GM12878 (cell line): ENCODE data around the gene CXXC1. TPM values are rescaled to one million over a fixed set of nuclear protein-coding genes. Genes with fewer than 3 reads are reported as not detected.

Source experiments
- BACH1 ChIP-seq: fragments of 450-650 bp; IDR thresholded peaks from 2 replicates; pipeline ENCODE4 v1.6.1; 2017; ENCODE audit warnings: mild to moderate bottlenecking, borderline replicate concordance
- BCL3 ChIP-seq: IDR thresholded peaks from 2 replicates; pipeline ENCODE4 v1.6.1; 2011; ENCODE audit warnings: borderline replicate concordance, low read depth, mild to moderate bottlenecking, moderate library complexity, low read length; ENCODE audit not compliant: insufficient read depth, poor library complexity, severe bottlenecking
- BHLHE40 ChIP-seq, 2 experiments: fragments of 450-650 bp in 1 of 2; IDR thresholded peaks; 2 replicates each; pipeline ENCODE4 v1.6.1; 2011 to 2017; ENCODE audit warnings: low read depth in 2 of 2, borderline replicate concordance in 1 of 2, improper control_type of control experiment in 1 of 2, low read length in 1 of 2, mild to moderate bottlenecking in 1 of 2
- DPF2 ChIP-seq: fragments of 450-650 bp; IDR thresholded peaks from 2 replicates; pipeline ENCODE4 v1.6.1; 2017; ENCODE audit warnings: mild to moderate bottlenecking
- KAT2A ChIP-seq: conservative IDR thresholded peaks from 2 replicates; pipeline ENCODE4 v1.6.1; 2011; ENCODE audit warnings: low read depth, low read length; ENCODE audit not compliant: control insufficient read depth
- MYB ChIP-seq: fragments of 150-350 bp; IDR thresholded peaks from 2 replicates; pipeline ENCODE4 v1.6.1; 2014; ENCODE audit warnings: mild to moderate bottlenecking, low read depth, low read length, borderline replicate concordance
- PRDM15 ChIP-seq: fragments of 450-650 bp; formaldehyde crosslinking; IDR thresholded peaks from 2 replicates; pipeline ENCODE4 v1.4.0; 2020; ENCODE audit warnings: mild to moderate bottlenecking, moderate library complexity
- RELB ChIP-seq: fragments of 450-650 bp; IDR thresholded peaks from 2 replicates; pipeline ENCODE4 v1.6.1; 2017; ENCODE audit warnings: low read depth, mild to moderate bottlenecking, moderate library complexity
- SIN3A ChIP-seq: IDR thresholded peaks from 2 replicates; pipeline ENCODE4 v1.6.1; 2012; ENCODE audit warnings: low read depth, low read length, improper control_type of control experiment
- SREBF1 ChIP-seq: IDR thresholded peaks from 2 replicates; pipeline ENCODE4 v1.6.1; 2012; ENCODE audit warnings: mild to moderate bottlenecking, low read length
- TBL1XR1 ChIP-seq: IDR thresholded peaks from 2 replicates; pipeline ENCODE4 v1.6.1; 2012; ENCODE audit warnings: low read depth, low read length, improper control_type of control experiment
- ZNF207 ChIP-seq: fragments of 450-650 bp; IDR thresholded peaks from 2 replicates; pipeline ENCODE4 v1.6.1; 2014; ENCODE audit warnings: antibody characterized with exemption, mild to moderate bottlenecking, borderline replicate concordance
- ZNF384 ChIP-seq: IDR thresholded peaks from 2 replicates; pipeline ENCODE4 v1.6.1; 2012; ENCODE audit warnings: low read depth, mild to moderate bottlenecking, low read length, improper control_type of control experiment, borderline replicate concordance
- polyA plus RNA-seq, 11 experiments: library from polyadenylated mRNA; depleted of rRNA in 4 of 11; unstranded in 6 of 11; stranded (reverse) in 5 of 11; fragments of >200 nt; fragmentation: Nextera tagmentation in 4 of 11; fragmentation: Illumina TruSeq in 1 of 11; extraction: Ambion mirVana in 4 of 11; extraction: Trizol in 1 of 11; gene quantifications; 1 replicate in 1 of 11; 2 replicates in 10 of 11; pipeline versions ENCODE4 v1.2.1 to v1.2.3, GENCODE V29; 2011 to 2016; ENCODE audit warnings: inconsistent platforms in 2 of 11, missing spikeins in 2 of 11, low read depth in 1 of 11
- total RNA-seq, 4 experiments: library from RNA; depleted of rRNA in 3 of 4; stranded (reverse); fragments of >200 nt in 3 of 4; fragmentation: Illumina TruSeq in 1 of 4; extraction: Trizol in 1 of 4; gene quantifications; 2 replicates each; pipeline versions ENCODE4 v1.2.1 to v1.2.3, GENCODE V29; 2013 to 2021
- TF ChIP-seq, protein P1 (sequence below): fragments of 450-650 bp; IDR thresholded peaks from 2 replicates; pipeline ENCODE4 v1.6.1; 2017; ENCODE audit warnings: antibody characterized with exemption, mild to moderate bottlenecking, moderate library complexity

The CXXC1 gene
- total and polyA plus RNA-seq, 10 of the 15 experiments (the other 5 are each of a cell fraction or from before 2014, with no cell fraction given) = 9.2 to 180 (median 93.8) TPM

GRCh38 chr18:50287441-50288347 is at the start of gene CXXC1 (continued):
- TF ChIP-seq PRDM15 (CRISPR knock-in tag) (no peak), SREBF1 (peak; percentile 58), ZNF207 (peak; percentile 94), BCL3 (no peak), BACH1 (peak; percentile 35; the same call in 1 of the 2 replicates), RELB (peak; percentile 39; the same call in 1 of the 2 replicates), KAT2A (no peak), BHLHE40 (IDR thresholded peaks at IDR 0.05; ENCODE audit: borderline replicate concordance in 1 of 2, low read depth in 2 of 2, low read length in 1 of 2) (peak; percentile 44 to 46; a peak in 3 of 4 replicates), MYB (no peak), ZNF384 (no peak), TBL1XR1 (peak; percentile 84; the same call in 1 of the 2 replicates), DPF2 (no peak; the same call in 1 of the 2 replicates), SIN3A (peak; percentile 73; the same call in 1 of the 2 replicates)
- TF ChIP-seq, protein P1, sequence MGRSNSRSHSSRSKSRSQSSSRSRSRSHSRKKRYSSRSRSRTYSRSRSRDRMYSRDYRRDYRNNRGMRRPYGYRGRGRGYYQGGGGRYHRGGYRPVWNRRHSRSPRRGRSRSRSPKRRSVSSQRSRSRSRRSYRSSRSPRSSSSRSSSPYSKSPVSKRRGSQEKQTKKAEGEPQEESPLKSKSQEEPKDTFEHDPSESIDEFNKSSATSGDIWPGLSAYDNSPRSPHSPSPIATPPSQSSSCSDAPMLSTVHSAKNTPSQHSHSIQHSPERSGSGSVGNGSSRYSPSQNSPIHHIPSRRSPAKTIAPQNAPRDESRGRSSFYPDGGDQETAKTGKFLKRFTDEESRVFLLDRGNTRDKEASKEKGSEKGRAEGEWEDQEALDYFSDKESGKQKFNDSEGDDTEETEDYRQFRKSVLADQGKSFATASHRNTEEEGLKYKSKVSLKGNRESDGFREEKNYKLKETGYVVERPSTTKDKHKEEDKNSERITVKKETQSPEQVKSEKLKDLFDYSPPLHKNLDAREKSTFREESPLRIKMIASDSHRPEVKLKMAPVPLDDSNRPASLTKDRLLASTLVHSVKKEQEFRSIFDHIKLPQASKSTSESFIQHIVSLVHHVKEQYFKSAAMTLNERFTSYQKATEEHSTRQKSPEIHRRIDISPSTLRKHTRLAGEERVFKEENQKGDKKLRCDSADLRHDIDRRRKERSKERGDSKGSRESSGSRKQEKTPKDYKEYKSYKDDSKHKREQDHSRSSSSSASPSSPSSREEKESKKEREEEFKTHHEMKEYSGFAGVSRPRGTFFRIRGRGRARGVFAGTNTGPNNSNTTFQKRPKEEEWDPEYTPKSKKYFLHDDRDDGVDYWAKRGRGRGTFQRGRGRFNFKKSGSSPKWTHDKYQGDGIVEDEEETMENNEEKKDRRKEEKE = no peak
